PC-9 (cell line): ENCODE data around the gene SETD1B. TPM values are rescaled to one million over a fixed set of nuclear protein-coding genes. Genes with fewer than 3 reads are reported as not detected.

Experiments used
- BruUV-seq: library from RNA; stranded (reverse); fragments of 400-500 nt; replicated peaks from 2 replicates; lab custom pipeline; 2021; lab: Mats Ljungman, UMichigan
- CTCF ChIA-PET: fragments of 300-600 bp; sonication (Branson Sonifier 250); formaldehyde crosslinking; loops from one replicate; lab custom pipeline; 2022; ENCODE audit warnings: antibody characterized with exemption; lab: Charles Lee
- POLR2A ChIA-PET: fragments of 300-600 bp; sonication (Branson Sonifier 250); formaldehyde crosslinking; loops from one replicate; lab custom pipeline; 2022; ENCODE audit warnings: antibody characterized with exemption; ENCODE audit not compliant: unreplicated experiment; lab: Charles Lee
- DNase-seq, 2 experiments: peaks; one replicate each; pipeline versions ENCODE4 v3.0.0 to v3.0.0-alpha.2; 2015 to 2022; ENCODE audit warnings: mixed read lengths in 1 of 2
- H2AFZ ChIP-seq: fragments of 200-600 bp; sonication (generic); 2 replicates; pipeline ENCODE4 v1.8.1; 2017; ENCODE audit warnings: antibody characterized with exemption
- H3F3A ChIP-seq: fragments of 200-600 bp; sonication (generic); 2 replicates; pipeline ENCODE4 v1.8.1; 2017; ENCODE audit warnings: antibody characterized with exemption, mild to moderate bottlenecking, low read depth; ENCODE audit not compliant: insufficient read depth
- H3K27ac ChIP-seq: fragments of 200-600 bp; sonication (generic); 2 replicates; pipeline ENCODE4 v1.6.1; 2016; ENCODE audit warnings: mixed run types
- H3K27me3 ChIP-seq: fragments of 200-600 bp; sonication (generic); 2 replicates; pipeline ENCODE4 v1.6.1; 2016; ENCODE audit warnings: low read depth, mixed run types; ENCODE audit not compliant: insufficient read depth
- H3K36me3 ChIP-seq: fragments of 200-600 bp; sonication (generic); 2 replicates; pipeline ENCODE4 v1.6.1; 2016; ENCODE audit warnings: low read depth, mixed run types
- H3K4me1 ChIP-seq: fragments of 200-600 bp; sonication (generic); replicated peaks from 2 replicates; pipeline ENCODE4 v1.6.1; 2016; ENCODE audit warnings: mixed run types; ENCODE audit not compliant: insufficient read depth
- H3K4me2 ChIP-seq: fragments of 200-600 bp; sonication (generic); 2 replicates; pipeline ENCODE4 v1.6.1; 2017; ENCODE audit warnings: mixed run types
- H3K4me3 ChIP-seq: fragments of 200-600 bp; sonication (generic); 2 replicates; pipeline ENCODE4 v1.6.1; 2016; ENCODE audit warnings: mixed run types
- H3K79me2 ChIP-seq: fragments of 200-600 bp; sonication (generic); 2 replicates; pipeline ENCODE4 v1.6.1; 2017; ENCODE audit warnings: low read depth, mixed run types
- H3K9me2 ChIP-seq: fragments of 200-600 bp; sonication (generic); 2 replicates; pipeline ENCODE4 v1.8.1; 2017; ENCODE audit warnings: mild to moderate bottlenecking; ENCODE audit not compliant: insufficient read depth
- H3K9me3 ChIP-seq: fragments of 200-600 bp; sonication (generic); 2 replicates; pipeline ENCODE4 v1.8.1; 2016; ENCODE audit warnings: low read depth; ENCODE audit not compliant: insufficient read depth
- H4K20me1 ChIP-seq: fragments of 200-600 bp; sonication (generic); 2 replicates; pipeline ENCODE4 v1.8.1; 2017; ENCODE audit not compliant: insufficient read depth
- CTCF ChIP-seq: fragments of 200-600 bp; sonication (generic); conservative IDR thresholded peaks from 2 replicates; pipeline ENCODE4 v1.6.1; 2017; ENCODE audit warnings: mixed run types, antibody characterized with exemption, mild to moderate bottlenecking, moderate library complexity
- EZH2 ChIP-seq: fragments of 200-600 bp; sonication (generic); IDR thresholded peaks from 2 replicates; pipeline ENCODE4 v1.8.0; 2017; ENCODE audit warnings: antibody characterized with exemption, low read depth
- intact Hi-C: fragments of 100-400 bp; cut with micrococcal nuclease; formaldehyde crosslinking; loops from one replicate; pipeline ENCODE4 v1.10.0; 2022; ENCODE audit not compliant: unreplicated experiment
- total RNA-seq: library from RNA; stranded (reverse); gene quantifications from 2 replicates; pipeline ENCODE4 v1.2.3, GENCODE V29; 2021

Gene SETD1B
- total RNA-seq, 1 experiment from 2014 or later = 22.6 TPM

- BruUV-seq = no TSS peak
- H2AFZ ChIP-seq = no peak overlapping the region
- H3K27ac ChIP-seq = peak overlapping the region; percentile 100
- peak overlapping the region; percentile 93 for H3K4me2 ChIP-seq
- ChIA-PET POLR2A (interaction anchor here (0.6 to 1.0 kb wide), 5 partner anchors 12 to 416 kb away, joined by 3 to 23 read pairs (median 6); partner anchors contain the start of gene B3GNT4), CTCF (interaction anchor here (0.6 kb wide), 1 partner anchor 568 kb away, joined by 4 read pairs; no protein-coding TSS in a partner anchor)
- no peaks in the 10 kb centered on the region for H3K27me3 ChIP-seq
- H3K9me3 ChIP-seq = no peaks in the 10 kb centered on the region
- peaks cover 20% of the 10 kb centered on the region; the same call in 1 of the 2 replicates for H3K36me3 ChIP-seq
- intact Hi-C loops = no loop called here
- H3K4me1 ChIP-seq = peaks cover 87% of the 10 kb centered on the region
- no peak for TF ChIP-seq EZH2
- TF ChIP-seq CTCF = no peak
- no peaks in the 10 kb centered on the region for H3K9me2 ChIP-seq
- peaks cover 91% of the 10 kb centered on the region for H3F3A ChIP-seq
- peak in 1 of 2 experiments; percentile 78 for DNase-seq
- peaks cover 89% of the 10 kb centered on the region for H3K79me2 ChIP-seq
- peak overlapping the region; percentile 21; the same call in 1 of the 2 replicates for H3K4me3 ChIP-seq
- peaks cover 4% of the 10 kb centered on the region for H4K20me1 ChIP-seq
Measured at GRCh38 chr12:121787063-121788025, 16.5 kb upstream of the SETD1B start.

GRCh38 chr12:121788176-121788818 lies 15.5 kb upstream of the SETD1B start:
- Histone ChIP-seq H3K9me3 (no peaks in the 10 kb centered on the region), H2AFZ (no peak overlapping the region), H3K4me2 (peak overlapping the region; percentile 93), H3K4me3 (peak overlapping the region; percentile 21; the same call in 1 of the 2 replicates), H4K20me1 (no peaks in the 10 kb centered on the region), H3F3A (peaks cover 89% of the 10 kb centered on the region), H3K79me2 (peaks cover 89% of the 10 kb centered on the region), H3K36me3 (peaks cover 18% of the 10 kb centered on the region; the same call in 1 of the 2 replicates), H3K4me1 (peaks cover 78% of the 10 kb centered on the region), H3K27me3 (no peaks in the 10 kb centered on the region), H3K9me2 (no peaks in the 10 kb centered on the region), H3K27ac (peak overlapping the region; percentile 100)
- CTCF ChIA-PET = interaction anchor here (0.6 kb wide), 1 partner anchor 569 kb away, joined by 4 read pairs; no protein-coding TSS in a partner anchor
- peak in 1 of 2 experiments; percentile 84 for DNase-seq
- no TSS peak for BruUV-seq
- POLR2A ChIA-PET = interaction anchor here (0.6 kb wide), 1 partner anchor 23 kb away, joined by 23 read pairs; no protein-coding TSS in a partner anchor
- intact Hi-C loops = no loop called here
- TF ChIP-seq EZH2 = no peak
- no peak for TF ChIP-seq CTCF

GRCh38 chr12:121789233-121789781 lies 14.5 kb upstream of the SETD1B start:
- Histone ChIP-seq H3K4me2 (peak overlapping the region; percentile 93), H3K27me3 (no peaks in the 10 kb centered on the region), H4K20me1 (no peaks in the 10 kb centered on the region), H3F3A (peaks cover 79% of the 10 kb centered on the region), H3K36me3 (peaks cover 10% of the 10 kb centered on the region; the same call in 1 of the 2 replicates), H3K4me1 (peaks cover 68% of the 10 kb centered on the region), H3K9me3 (no peaks in the 10 kb centered on the region), H3K79me2 (peaks cover 82% of the 10 kb centered on the region), H2AFZ (no peak overlapping the region), H3K4me3 (peak overlapping the region; percentile 79; the same call in 1 of the 2 replicates), H3K27ac (peak overlapping the region; percentile 100), H3K9me2 (no peaks in the 10 kb centered on the region)
- ChIA-PET POLR2A (interaction anchor here (0.6 kb wide), 1 partner anchor 492 kb away, joined by 5 read pairs; no protein-coding TSS in a partner anchor), CTCF (no interaction called here)
- no TSS peak for BruUV-seq
- no peak for DNase-seq
- intact Hi-C loops = no loop called here
- TF ChIP-seq EZH2 (no peak), CTCF (no peak)
